ENCODE results near the gene AHRR.

DNA sequence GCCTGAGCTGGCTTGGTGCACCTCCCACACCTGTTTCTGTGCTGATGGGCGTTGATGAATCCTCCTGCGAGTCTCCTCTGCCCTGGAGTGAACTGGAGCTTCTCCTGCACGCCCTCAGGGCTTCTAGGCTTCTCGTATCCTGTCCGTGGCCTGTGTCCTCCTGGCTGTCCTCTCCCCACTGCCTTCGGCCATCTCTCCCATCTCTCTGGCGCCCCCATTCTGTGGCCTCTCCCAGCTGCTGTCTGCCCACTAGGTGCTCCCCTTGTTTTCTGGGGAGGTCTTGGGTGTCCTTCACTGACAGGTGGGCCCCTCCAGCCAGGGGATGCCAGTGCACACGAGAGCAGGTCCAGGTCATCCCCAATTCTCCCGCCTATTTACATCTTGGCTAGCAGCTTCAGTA is 28.8 kb downstream of the AHRR start:
- TF ChIP-seq, protein P1, sequence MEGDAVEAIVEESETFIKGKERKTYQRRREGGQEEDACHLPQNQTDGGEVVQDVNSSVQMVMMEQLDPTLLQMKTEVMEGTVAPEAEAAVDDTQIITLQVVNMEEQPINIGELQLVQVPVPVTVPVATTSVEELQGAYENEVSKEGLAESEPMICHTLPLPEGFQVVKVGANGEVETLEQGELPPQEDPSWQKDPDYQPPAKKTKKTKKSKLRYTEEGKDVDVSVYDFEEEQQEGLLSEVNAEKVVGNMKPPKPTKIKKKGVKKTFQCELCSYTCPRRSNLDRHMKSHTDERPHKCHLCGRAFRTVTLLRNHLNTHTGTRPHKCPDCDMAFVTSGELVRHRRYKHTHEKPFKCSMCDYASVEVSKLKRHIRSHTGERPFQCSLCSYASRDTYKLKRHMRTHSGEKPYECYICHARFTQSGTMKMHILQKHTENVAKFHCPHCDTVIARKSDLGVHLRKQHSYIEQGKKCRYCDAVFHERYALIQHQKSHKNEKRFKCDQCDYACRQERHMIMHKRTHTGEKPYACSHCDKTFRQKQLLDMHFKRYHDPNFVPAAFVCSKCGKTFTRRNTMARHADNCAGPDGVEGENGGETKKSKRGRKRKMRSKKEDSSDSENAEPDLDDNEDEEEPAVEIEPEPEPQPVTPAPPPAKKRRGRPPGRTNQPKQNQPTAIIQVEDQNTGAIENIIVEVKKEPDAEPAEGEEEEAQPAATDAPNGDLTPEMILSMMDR (IDR thresholded peaks at IDR 0.05; ENCODE audit: insufficient read depth, low read depth, low read length) = no peak
- no peak for TF ChIP-seq EZH2 (IDR thresholded peaks at IDR 0.05; ENCODE audit: insufficient read depth, low read length)
